BJ (cell line): Measurements from ENCODE around the gene HYLS1. TPM values are rescaled to one million over a fixed set of nuclear protein-coding genes. Genes with fewer than 3 reads are reported as not detected.

Experiments used
- CTCF ChIA-PET: fragments of 350-600 bp; formaldehyde crosslinking; extraction: SDS; loops from one replicate; lab custom pipeline; 2021; ENCODE audit warnings: antibody characterized with exemption, inconsistent platforms; lab: Yijun Ruan, JAX
- POLR2A ChIA-PET: fragments of 300-600 bp; sonication (Branson Sonifier 250); formaldehyde crosslinking; extraction: SDS; loops from one replicate; lab custom pipeline; 2021; ENCODE audit warnings: antibody characterized with exemption; lab: Charles Lee
- DNase-seq: peaks from one replicate; pipeline ENCODE4 v3.0.0-alpha.2; 2011; ENCODE audit warnings: low read depth
- H3K27me3 ChIP-seq: 2 replicates; pipeline ENCODE4 v1.6.0; 2011; ENCODE audit warnings: low read length; ENCODE audit not compliant: control insufficient read depth, insufficient read depth
- H3K36me3 ChIP-seq: 2 replicates; pipeline ENCODE4 v1.5.1; 2011; ENCODE audit warnings: low read length; ENCODE audit not compliant: control insufficient read depth, insufficient read depth
- H3K4me3 ChIP-seq: 2 replicates; pipeline ENCODE4 v1.5.1; 2011; ENCODE audit warnings: low read depth, mild to moderate bottlenecking, control low read depth, low read length
- CTCF ChIP-seq: IDR thresholded peaks from 2 replicates; pipeline ENCODE4 v1.5.1; 2011; ENCODE audit warnings: low read depth, mild to moderate bottlenecking, control low read depth, inconsistent platforms, low read length, moderate library complexity; ENCODE audit not compliant: insufficient read depth
- polyA plus RNA-seq: library from polyadenylated mRNA; depleted of rRNA; stranded (reverse); fragments of >200 nt; gene quantifications from 2 replicates; pipeline ENCODE4 v1.2.3, GENCODE V29; 2011

Gene HYLS1
- polyA plus RNA-seq, 1 experiment: 4.3 TPM

- DNase-seq: no peak
- ChIA-PET POLR2A (no interaction called here), CTCF (interaction anchor here (0.6 to 4.7 kb wide), 15 partner anchors 13 to 353 kb away, joined by 3 to 40 read pairs (median 3); no protein-coding TSS in a partner anchor)
- peaks cover 1% of the 10 kb centered on the region for H3K27me3 ChIP-seq
- no peak for TF ChIP-seq CTCF
- H3K4me3 ChIP-seq: no peak overlapping the region
- H3K36me3 ChIP-seq: no peaks in the 10 kb centered on the region
Measured at GRCh38 chr11:125943661-125944349, 56.3 kb downstream of the HYLS1 start.

- DNase-seq: no peak
- ChIA-PET POLR2A (no interaction called here), CTCF (interaction anchor here (0.5 to 4.7 kb wide), 10 partner anchors 12 to 357 kb away, joined by 3 to 40 read pairs (median 4); no protein-coding TSS in a partner anchor)
- TF ChIP-seq CTCF: no peak
- Histone ChIP-seq H3K4me3 (no peak overlapping the region), H3K27me3 (peaks cover 1% of the 10 kb centered on the region), H3K36me3 (no peaks in the 10 kb centered on the region)
Measured at GRCh38 chr11:125944350-125945010, 57.0 kb downstream of the HYLS1 start.

- Histone ChIP-seq H3K27me3 (peaks cover 1% of the 10 kb centered on the region), H3K36me3 (no peaks in the 10 kb centered on the region), H3K4me3 (no peak overlapping the region)
- no peak for DNase-seq
- TF ChIP-seq CTCF: no peak
- CTCF ChIA-PET: interaction anchor here (0.6 to 1.7 kb wide), 5 partner anchors 13 to 286 kb away, joined by 3 to 7 read pairs (median 4); no protein-coding TSS in a partner anchor
- POLR2A ChIA-PET: no interaction called here
Measured at GRCh38 chr11:125945011-125945796, 57.7 kb downstream of the HYLS1 start.

GRCh38 chr11:125945797-125946520 is 58.5 kb downstream of the HYLS1 start, which contains the start of gene VSIG10L2:
TSS of gene VSIG10L2 (plus strand) at chr11:125946044. CDS start at chr11:125946056, 12 bp downstream.
- H3K27me3 ChIP-seq: peaks cover 1% of the 10 kb centered on the region
- no peaks in the 10 kb centered on the region for H3K36me3 ChIP-seq
- H3K4me3 ChIP-seq: no peak within 1 kb of the TSS
- ChIA-PET POLR2A (no interaction called here), CTCF (interaction anchor here (1.1 to 1.7 kb wide), 4 partner anchors 14 to 249 kb away, joined by 3 to 7 read pairs (median 4); no protein-coding TSS in a partner anchor)
- no peak for TF ChIP-seq CTCF
- DNase-seq: no peak
